PC-3 (cell line): ENCODE measurements around the gene ATG2A. TPM values are rescaled to one million over a fixed set of nuclear protein-coding genes. Genes with fewer than 3 reads are reported as not detected.
A peak's percentile ranks its signal among the peaks of the same experiment; 100 is the strongest.

Source experiments
- ATAC-seq: fragments of 200-7000 bp; cut with Tn5 transposase; 2 replicates; pipeline ENCODE4 v1.9.1; 2020; ENCODE audit warnings: mild to moderate bottlenecking, moderate library complexity
- BruUV-seq: library from RNA; stranded (reverse); fragments of 400-500 nt; replicated peaks from 2 replicates; lab custom pipeline; 2021; lab: Mats Ljungman, UMichigan
- CTCF ChIA-PET: fragments of 300-600 bp; sonication (Branson Sonifier 250); formaldehyde crosslinking; loops from one replicate; lab custom pipeline; 2022; ENCODE audit warnings: antibody characterized with exemption; lab: Charles Lee
- POLR2A ChIA-PET: fragments of 300-600 bp; sonication (Branson Sonifier 250); formaldehyde crosslinking; loops from one replicate; lab custom pipeline; 2022; ENCODE audit warnings: antibody characterized with exemption; ENCODE audit not compliant: unreplicated experiment; lab: Charles Lee
- DNase-seq: peaks from one replicate; pipeline ENCODE4 v3.0.0-alpha.2; 2015
- H2AFZ ChIP-seq: fragments of 300-600 bp; sonication (generic); 2 replicates; pipeline ENCODE4 v1.6.0; 2016; ENCODE audit warnings: antibody characterized with exemption, low read length
- H3F3A ChIP-seq: fragments of 300-600 bp; sonication (generic); one replicate; pipeline ENCODE4 v1.6.0; 2017; ENCODE audit warnings: antibody characterized with exemption, low read length, control low read depth, mild to moderate bottlenecking; ENCODE audit not compliant: unreplicated experiment
- H3K27ac ChIP-seq: fragments of 300-600 bp; sonication (generic); 2 replicates; pipeline ENCODE4 v1.5.1; 2016; ENCODE audit warnings: mild to moderate bottlenecking, low read length
- H3K27me3 ChIP-seq: fragments of 300-600 bp; sonication (generic); 2 replicates; pipeline ENCODE4 v1.6.1; 2016; ENCODE audit warnings: low read length, mixed read lengths
- H3K36me3 ChIP-seq: fragments of 300-600 bp; sonication (generic); 2 replicates; pipeline ENCODE4 v1.6.1; 2016; ENCODE audit warnings: low read depth, mixed run types, low read length, mixed read lengths
- H3K4me1 ChIP-seq: fragments of 300-600 bp; sonication (generic); 2 replicates; pipeline ENCODE4 v1.5.1; 2016; ENCODE audit warnings: low read length; ENCODE audit not compliant: insufficient read depth
- H3K4me2 ChIP-seq: fragments of 300-600 bp; sonication (generic); 2 replicates; pipeline ENCODE4 v1.6.0; 2016; ENCODE audit warnings: low read length
- H3K4me3 ChIP-seq: fragments of 300-600 bp; sonication (generic); 2 replicates; pipeline ENCODE4 v1.5.1; 2016; ENCODE audit warnings: mild to moderate bottlenecking, low read length, mixed read lengths
- H3K79me2 ChIP-seq: fragments of 300-600 bp; sonication (generic); 2 replicates; pipeline ENCODE4 v1.6.1; 2017; ENCODE audit warnings: low read length, mixed read lengths
- H3K9ac ChIP-seq: fragments of 300-600 bp; sonication (generic); 2 replicates; pipeline ENCODE4 v1.6.0; 2016; ENCODE audit warnings: mild to moderate bottlenecking, low read length
- H3K9me2 ChIP-seq: fragments of 300-600 bp; sonication (generic); replicated peaks from 2 replicates; pipeline ENCODE4 v1.6.1; 2016; ENCODE audit warnings: mixed run types, low read length, mixed read lengths
- H3K9me3 ChIP-seq: fragments of 300-600 bp; sonication (generic); 2 replicates; pipeline ENCODE4 v1.6.1; 2016; ENCODE audit warnings: low read length, mixed read lengths
- H4K20me1 ChIP-seq: fragments of 300-600 bp; sonication (generic); 2 replicates; pipeline ENCODE4 v1.6.1; 2016; ENCODE audit warnings: low read length, mixed read lengths
- EZH2 ChIP-seq: fragments of 300-600 bp; sonication (generic); IDR thresholded peaks from one replicate; pipeline ENCODE4 v1.6.1; 2017; ENCODE audit warnings: antibody characterized with exemption, mild to moderate bottlenecking, low read length; ENCODE audit not compliant: unreplicated experiment
- EZH2phosphoT487 ChIP-seq: fragments of 300-600 bp; sonication (generic); IDR thresholded peaks from 2 replicates; pipeline ENCODE4 v1.6.1; 2018; ENCODE audit warnings: mild to moderate bottlenecking, antibody characterized with exemption, low read length, borderline replicate concordance
- intact Hi-C: fragments of 100-400 bp; cut with micrococcal nuclease; formaldehyde crosslinking; loops from 2 replicates; pipeline ENCODE4 v1.9.0; 2023
- total RNA-seq: library from RNA; depleted of rRNA; stranded (reverse); fragments of >200 nt; gene quantifications from 2 replicates; pipeline ENCODE4 v1.2.3, GENCODE V29; 2014
- TF ChIP-seq, protein P1 (sequence below): fragments of 300-600 bp; sonication (generic); conservative IDR thresholded peaks from 2 replicates; pipeline ENCODE4 v1.5.1; 2017; ENCODE audit warnings: antibody characterized with exemption, low read depth, mild to moderate bottlenecking, low read length

The ATG2A gene
- total RNA-seq, 1 experiment from 2014 or later = 45.6 TPM

DNA sequence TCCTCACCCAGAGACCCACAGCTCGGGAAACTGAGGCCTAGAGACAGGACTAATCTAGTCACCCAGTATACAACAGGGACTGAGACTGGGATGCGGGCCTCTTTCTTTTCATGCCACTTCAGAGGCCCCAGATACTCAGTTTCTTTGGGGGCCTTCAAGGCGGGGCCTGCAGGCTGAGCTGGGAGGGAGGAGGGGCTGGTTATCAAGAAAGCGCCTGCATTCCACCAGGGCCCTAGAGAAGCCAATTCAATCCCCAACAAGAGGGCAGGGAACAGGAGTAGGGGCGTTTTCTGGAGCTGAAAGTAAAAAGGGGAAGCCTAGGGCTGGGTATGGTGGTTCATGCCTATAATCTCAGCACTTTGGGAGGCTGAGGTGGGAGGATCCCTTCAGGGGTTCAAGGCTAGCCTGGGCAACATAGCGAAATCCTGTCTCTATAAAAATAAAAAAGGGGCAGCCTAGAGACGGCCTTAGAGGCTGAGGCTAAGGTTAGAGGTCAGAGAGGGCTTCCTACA lies 1.6 kb downstream of the ATG2A start:
- ATAC-seq = no peak
- DNase-seq = no peak
- H3K9me2 ChIP-seq = no peaks in the 10 kb centered on the region
- H3K9me3 ChIP-seq = no peaks in the 10 kb centered on the region
- H3F3A ChIP-seq = no peaks in the 10 kb centered on the region
- no peaks in the 10 kb centered on the region for H3K27me3 ChIP-seq
- H3K4me1 ChIP-seq = peaks cover 15% of the 10 kb centered on the region
- peaks cover 5% of the 10 kb centered on the region; the same call in 1 of the 2 replicates for H3K36me3 ChIP-seq
- BruUV-seq = no TSS peak
- TF ChIP-seq, protein P1, sequence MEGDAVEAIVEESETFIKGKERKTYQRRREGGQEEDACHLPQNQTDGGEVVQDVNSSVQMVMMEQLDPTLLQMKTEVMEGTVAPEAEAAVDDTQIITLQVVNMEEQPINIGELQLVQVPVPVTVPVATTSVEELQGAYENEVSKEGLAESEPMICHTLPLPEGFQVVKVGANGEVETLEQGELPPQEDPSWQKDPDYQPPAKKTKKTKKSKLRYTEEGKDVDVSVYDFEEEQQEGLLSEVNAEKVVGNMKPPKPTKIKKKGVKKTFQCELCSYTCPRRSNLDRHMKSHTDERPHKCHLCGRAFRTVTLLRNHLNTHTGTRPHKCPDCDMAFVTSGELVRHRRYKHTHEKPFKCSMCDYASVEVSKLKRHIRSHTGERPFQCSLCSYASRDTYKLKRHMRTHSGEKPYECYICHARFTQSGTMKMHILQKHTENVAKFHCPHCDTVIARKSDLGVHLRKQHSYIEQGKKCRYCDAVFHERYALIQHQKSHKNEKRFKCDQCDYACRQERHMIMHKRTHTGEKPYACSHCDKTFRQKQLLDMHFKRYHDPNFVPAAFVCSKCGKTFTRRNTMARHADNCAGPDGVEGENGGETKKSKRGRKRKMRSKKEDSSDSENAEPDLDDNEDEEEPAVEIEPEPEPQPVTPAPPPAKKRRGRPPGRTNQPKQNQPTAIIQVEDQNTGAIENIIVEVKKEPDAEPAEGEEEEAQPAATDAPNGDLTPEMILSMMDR = no peak
- no peak for TF ChIP-seq EZH2
- no peak for TF ChIP-seq EZH2phosphoT487
- peak overlapping the region; percentile 89 for H3K4me3 ChIP-seq
- H3K79me2 ChIP-seq = peaks cover 21% of the 10 kb centered on the region
- no peak overlapping the region for H2AFZ ChIP-seq
- peak overlapping the region; percentile 90; the same call in 1 of the 2 replicates for H3K9ac ChIP-seq
- H3K4me2 ChIP-seq = peak overlapping the region; percentile 97
- H4K20me1 ChIP-seq = no peaks in the 10 kb centered on the region
- intact Hi-C loops = loop anchor here (5.0 kb wide), 1 partner anchor 57 kb away; the partner anchor contains the start of gene MAJIN
- H3K27ac ChIP-seq = no peak overlapping the region
- ChIA-PET CTCF (no interaction called here), POLR2A (no interaction called here)

DNA sequence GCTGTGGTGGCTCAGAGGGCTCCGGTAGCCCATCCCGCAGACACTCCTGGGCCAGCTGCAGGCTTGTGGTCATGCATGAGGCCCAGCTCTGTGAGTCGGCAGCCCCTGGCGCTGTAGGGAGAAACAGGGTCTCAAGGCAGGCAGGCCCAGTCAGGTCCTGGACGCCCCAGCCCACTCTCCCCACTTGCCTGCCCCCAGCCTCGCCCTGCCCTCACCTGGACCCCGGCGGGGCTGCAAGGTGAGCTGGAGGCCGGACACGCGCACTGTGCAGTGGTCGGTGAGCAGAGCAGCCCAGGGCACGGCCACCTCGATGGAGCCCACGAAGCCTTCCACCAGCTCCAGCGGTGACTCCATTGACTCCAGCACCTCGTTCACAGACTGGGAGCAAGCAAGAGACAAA lies 2.9 kb downstream of the ATG2A start:
- Histone ChIP-seq H3K27ac (no peak overlapping the region), H3K9me2 (no peaks in the 10 kb centered on the region), H3K4me2 (no peak overlapping the region), H4K20me1 (no peaks in the 10 kb centered on the region), H3K4me3 (no peak overlapping the region), H3K4me1 (peaks cover 15% of the 10 kb centered on the region), H3K36me3 (peaks cover 13% of the 10 kb centered on the region; the same call in 1 of the 2 replicates), H3K9me3 (no peaks in the 10 kb centered on the region), H3K79me2 (peaks cover 21% of the 10 kb centered on the region), H2AFZ (no peak overlapping the region), H3K9ac (no peak overlapping the region), H3F3A (no peaks in the 10 kb centered on the region), H3K27me3 (no peaks in the 10 kb centered on the region)
- no peak for ATAC-seq
- ChIA-PET CTCF (no interaction called here), POLR2A (no interaction called here)
- no peak for DNase-seq
- no TSS peak for BruUV-seq
- TF ChIP-seq, protein P1 = no peak
- TF ChIP-seq EZH2phosphoT487 = no peak
- TF ChIP-seq EZH2 = no peak
- intact Hi-C loops = no loop called here

DNA sequence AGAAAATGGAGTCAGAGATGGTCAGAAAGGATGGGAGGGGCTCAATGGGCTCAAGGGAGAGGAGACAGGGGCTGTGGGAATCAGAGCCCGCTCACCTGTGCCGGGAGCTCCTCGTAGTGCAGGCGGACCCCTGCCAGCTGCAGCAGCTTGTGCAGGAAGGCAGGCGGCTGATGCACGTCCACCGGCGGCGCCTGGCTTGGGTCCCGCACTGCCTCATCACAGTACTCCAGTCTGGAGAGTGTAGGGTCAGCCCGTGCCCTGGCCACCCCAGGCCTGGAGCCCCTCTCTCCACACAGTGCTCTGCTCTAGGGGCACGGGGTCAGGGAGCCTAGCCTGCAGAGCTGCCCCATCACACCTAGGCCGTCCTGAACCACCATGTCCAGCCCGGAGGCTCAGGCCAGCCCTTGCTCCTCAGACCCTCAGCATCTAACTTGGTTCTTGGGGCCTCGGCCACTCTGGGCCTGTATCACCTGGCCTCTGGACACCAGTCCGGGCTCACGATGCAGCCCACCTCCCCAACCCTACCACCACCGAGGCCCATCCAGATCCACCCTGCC lies 3.8 kb downstream of the ATG2A start:
- H3K36me3 ChIP-seq = peaks cover 13% of the 10 kb centered on the region; the same call in 1 of the 2 replicates

More for the DNA sequence above, 3.8 kb downstream of the ATG2A start:
- Histone ChIP-seq H2AFZ (no peak overlapping the region), H3K4me3 (no peak overlapping the region), H3F3A (no peaks in the 10 kb centered on the region), H3K9me3 (no peaks in the 10 kb centered on the region), H4K20me1 (no peaks in the 10 kb centered on the region), H3K9ac (no peak overlapping the region), H3K9me2 (no peaks in the 10 kb centered on the region), H3K27ac (no peak overlapping the region), H3K27me3 (no peaks in the 10 kb centered on the region), H3K4me1 (peaks cover 14% of the 10 kb centered on the region), H3K79me2 (peaks cover 21% of the 10 kb centered on the region), H3K4me2 (no peak overlapping the region)
- DNase-seq = no peak
- ChIA-PET POLR2A (no interaction called here), CTCF (no interaction called here)
- TF ChIP-seq, protein P1 = no peak
- TF ChIP-seq EZH2phosphoT487 (no peak), EZH2 (no peak)
- intact Hi-C loops = no loop called here
- no peak for ATAC-seq
- BruUV-seq = no TSS peak
